Measurements from ENCODE around the gene CASP8AP2. TPM values are rescaled to one million over a fixed set of nuclear protein-coding genes. Genes with fewer than 3 reads are reported as not detected.

Gene CASP8AP2
- total RNA-seq, 1 experiment from 2014 or later, result 19.3 TPM

DNA sequence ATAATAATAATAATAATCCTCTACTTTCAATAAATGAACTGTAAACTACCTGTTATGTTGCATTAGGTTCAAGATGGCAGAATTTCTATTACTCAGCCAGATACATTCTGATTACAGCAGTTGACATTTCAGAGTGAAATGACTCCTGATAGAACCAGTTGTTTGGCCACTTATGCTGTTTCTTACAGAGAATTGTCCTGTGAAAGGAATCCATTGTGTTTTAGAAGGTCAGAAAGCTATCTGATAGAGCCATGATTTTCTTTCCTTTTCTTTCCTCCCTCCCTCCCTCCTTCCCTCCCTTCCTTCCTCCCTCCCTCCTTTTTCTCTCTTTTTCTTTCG is 81.2 kb downstream of the CASP8AP2 start:
- Histone ChIP-seq H3K4me1 (no peaks in the 10 kb centered on the region), H3K9me3 (no peaks in the 10 kb centered on the region), H3K4me3 (ENCODE audit: low read depth, low read length) (no peak overlapping the region), H3K27me3 (replicated peaks; ENCODE audit: control insufficient read depth, insufficient read depth, low read length) (no peaks in the 10 kb centered on the region; the same call in 1 of the 2 replicates), H3K36me3 (ENCODE audit: control insufficient read depth, insufficient read depth, low read length) (no peaks in the 10 kb centered on the region)
- POLR2A ChIA-PET, result no interaction called here
- TF ChIP-seq, protein P1, sequence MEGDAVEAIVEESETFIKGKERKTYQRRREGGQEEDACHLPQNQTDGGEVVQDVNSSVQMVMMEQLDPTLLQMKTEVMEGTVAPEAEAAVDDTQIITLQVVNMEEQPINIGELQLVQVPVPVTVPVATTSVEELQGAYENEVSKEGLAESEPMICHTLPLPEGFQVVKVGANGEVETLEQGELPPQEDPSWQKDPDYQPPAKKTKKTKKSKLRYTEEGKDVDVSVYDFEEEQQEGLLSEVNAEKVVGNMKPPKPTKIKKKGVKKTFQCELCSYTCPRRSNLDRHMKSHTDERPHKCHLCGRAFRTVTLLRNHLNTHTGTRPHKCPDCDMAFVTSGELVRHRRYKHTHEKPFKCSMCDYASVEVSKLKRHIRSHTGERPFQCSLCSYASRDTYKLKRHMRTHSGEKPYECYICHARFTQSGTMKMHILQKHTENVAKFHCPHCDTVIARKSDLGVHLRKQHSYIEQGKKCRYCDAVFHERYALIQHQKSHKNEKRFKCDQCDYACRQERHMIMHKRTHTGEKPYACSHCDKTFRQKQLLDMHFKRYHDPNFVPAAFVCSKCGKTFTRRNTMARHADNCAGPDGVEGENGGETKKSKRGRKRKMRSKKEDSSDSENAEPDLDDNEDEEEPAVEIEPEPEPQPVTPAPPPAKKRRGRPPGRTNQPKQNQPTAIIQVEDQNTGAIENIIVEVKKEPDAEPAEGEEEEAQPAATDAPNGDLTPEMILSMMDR (IDR thresholded peaks at IDR 0.05; ENCODE audit: insufficient read depth in 1 of 2, low read depth in 1 of 2, low read length in 1 of 2, severe bottlenecking in 1 of 2, unreplicated experiment in 1 of 2), result no peak
- CTCF ChIA-PET, result no interaction called here
- H3K4me3 Mint-ChIP-seq (ENCODE audit: unreplicated experiment), result no peak overlapping the region
- no peak overlapping the region for H3K27ac Mint-ChIP-seq (ENCODE audit: unreplicated experiment)
- intact Hi-C loops (cut with micrococcal nuclease; ENCODE audit: unreplicated experiment), result no loop called here
- DNase-seq, result no peak
- H3K4me1 Mint-ChIP-seq (ENCODE audit: low read depth, unreplicated experiment), result no peaks in the 10 kb centered on the region
- H3K27me3 Mint-ChIP-seq (ENCODE audit: insufficient read depth, unreplicated experiment), result peaks cover 6% of the 10 kb centered on the region
- H3K36me3 Mint-ChIP-seq (ENCODE audit: insufficient read depth, unreplicated experiment), result no peaks in the 10 kb centered on the region
- H3K9me3 Mint-ChIP-seq (ENCODE audit: unreplicated experiment), result peaks cover 9% of the 10 kb centered on the region
- BruUV-seq (replicated peaks), result no TSS peak

DNA sequence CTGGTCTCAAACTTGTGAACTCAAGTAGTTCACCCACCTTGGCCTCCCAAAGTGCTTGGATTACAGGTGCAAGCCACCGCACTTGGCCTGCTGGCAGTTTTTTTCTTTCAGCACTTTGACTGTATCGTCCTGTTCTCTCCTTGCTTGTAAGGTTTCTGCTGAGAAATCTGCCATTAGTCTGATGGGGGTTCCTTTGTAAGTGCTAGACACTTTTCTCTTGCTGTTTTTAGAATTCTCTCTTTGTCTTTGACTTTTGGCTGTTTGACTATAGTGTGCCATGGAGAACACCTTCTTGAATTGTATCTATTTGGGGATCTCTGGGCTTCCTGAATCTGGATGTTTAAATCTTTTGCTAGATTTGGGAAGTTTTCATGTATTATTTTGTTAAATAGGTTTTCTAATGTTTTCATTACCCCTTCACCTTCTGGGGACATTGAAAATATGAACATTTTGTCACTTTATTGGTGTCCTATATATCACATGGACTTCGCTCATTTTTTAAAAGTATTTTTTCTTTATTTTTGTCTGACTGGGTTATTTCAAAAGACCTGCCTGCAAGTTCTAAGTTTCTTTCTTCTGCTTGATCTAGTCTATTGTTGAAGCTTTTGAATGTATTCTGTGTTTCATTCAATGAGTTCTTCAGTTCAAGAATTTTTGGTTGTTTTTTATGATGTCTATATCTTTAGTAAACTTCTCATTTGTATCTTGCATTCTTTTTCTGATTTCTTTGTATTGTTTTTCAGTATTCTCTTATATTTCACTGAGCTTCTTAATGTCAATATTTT is 86.6 kb downstream of the CASP8AP2 start:
- intact Hi-C loops (cut with micrococcal nuclease; ENCODE audit: unreplicated experiment), result no loop called here
- no peaks in the 10 kb centered on the region for H3K36me3 ChIP-seq (ENCODE audit: control insufficient read depth, insufficient read depth, low read length)

DNA sequence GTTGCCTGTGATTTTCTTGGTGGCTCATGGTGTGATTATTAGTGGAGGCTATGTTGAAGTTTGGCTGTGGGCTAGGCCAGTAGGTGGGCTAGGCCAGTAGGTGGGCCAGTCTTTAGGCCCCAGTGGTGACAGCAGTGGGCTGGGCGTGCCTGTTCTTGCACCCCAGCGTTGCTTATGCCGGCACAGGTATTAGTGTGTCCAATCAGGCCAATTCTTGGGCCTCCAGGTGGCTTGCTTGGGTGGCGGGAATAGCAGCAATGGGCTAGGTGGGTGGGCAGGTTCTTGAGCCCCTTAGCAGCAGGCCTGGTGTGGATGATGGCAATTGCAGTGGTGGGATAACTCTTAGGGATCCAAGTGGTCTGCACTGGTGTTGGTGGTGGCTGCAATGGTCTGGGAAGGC is 87.5 kb downstream of the CASP8AP2 start:
- Histone ChIP-seq H3K27me3 (replicated peaks; ENCODE audit: control insufficient read depth, insufficient read depth, low read length) (no peaks in the 10 kb centered on the region), H3K9me3 (no peaks in the 10 kb centered on the region), H3K4me1 (no peaks in the 10 kb centered on the region), H3K4me3 (ENCODE audit: low read depth, low read length) (no peak overlapping the region), H3K36me3 (ENCODE audit: control insufficient read depth, insufficient read depth, low read length) (no peaks in the 10 kb centered on the region)
- ChIA-PET CTCF (no interaction called here), POLR2A (no interaction called here)
- Mint-ChIP-seq H3K27ac (ENCODE audit: unreplicated experiment) (no peak overlapping the region), H3K4me1 (ENCODE audit: low read depth, unreplicated experiment) (no peaks in the 10 kb centered on the region), H3K36me3 (ENCODE audit: insufficient read depth, unreplicated experiment) (no peaks in the 10 kb centered on the region), H3K9me3 (ENCODE audit: unreplicated experiment) (peaks cover 11% of the 10 kb centered on the region), H3K27me3 (ENCODE audit: insufficient read depth, unreplicated experiment) (no peaks in the 10 kb centered on the region), H3K4me3 (ENCODE audit: unreplicated experiment) (no peak overlapping the region)
- DNase-seq, result no peak
- no TSS peak for BruUV-seq (replicated peaks)
- TF ChIP-seq, protein P1 (IDR thresholded peaks at IDR 0.05; ENCODE audit: insufficient read depth in 1 of 2, low read depth in 1 of 2, low read length in 1 of 2, severe bottlenecking in 1 of 2, unreplicated experiment in 1 of 2), result no peak
- intact Hi-C loops (cut with micrococcal nuclease; ENCODE audit: unreplicated experiment), result no loop called here

More for the DNA sequence above, 86.6 kb downstream of the CASP8AP2 start:
- Mint-ChIP-seq H3K4me3 (ENCODE audit: unreplicated experiment) (no peak overlapping the region), H3K36me3 (ENCODE audit: insufficient read depth, unreplicated experiment) (no peaks in the 10 kb centered on the region), H3K27ac (ENCODE audit: unreplicated experiment) (no peak overlapping the region), H3K27me3 (ENCODE audit: insufficient read depth, unreplicated experiment) (no peaks in the 10 kb centered on the region), H3K9me3 (ENCODE audit: unreplicated experiment) (peaks cover 11% of the 10 kb centered on the region), H3K4me1 (ENCODE audit: low read depth, unreplicated experiment) (no peaks in the 10 kb centered on the region)
- BruUV-seq (replicated peaks), result no TSS peak
- CTCF ChIA-PET, result no interaction called here
- Histone ChIP-seq H3K4me3 (ENCODE audit: low read depth, low read length) (no peak overlapping the region), H3K4me1 (no peaks in the 10 kb centered on the region), H3K9me3 (no peaks in the 10 kb centered on the region), H3K27me3 (replicated peaks; ENCODE audit: control insufficient read depth, insufficient read depth, low read length) (no peaks in the 10 kb centered on the region)
- TF ChIP-seq, protein P1 (IDR thresholded peaks at IDR 0.05; ENCODE audit: insufficient read depth in 1 of 2, low read depth in 1 of 2, low read length in 1 of 2, severe bottlenecking in 1 of 2, unreplicated experiment in 1 of 2), result no peak
- no peak for DNase-seq
- POLR2A ChIA-PET, result no interaction called here
